Neural progenitor cell (in vitro differentiated cells): Measurements from ENCODE around the gene FBXL13. TPM values are rescaled to one million over a fixed set of nuclear protein-coding genes. Genes with fewer than 3 reads are reported as not detected.

Experiments used
- DNase-seq: peaks from one replicate; pipeline ENCODE4 v3.0.0-alpha.2; 2016; ENCODE audit warnings: low spot score
- H2AFZ ChIP-seq: fragments of 200-600 bp; sonication (generic); replicated peaks from 2 replicates; pipeline ENCODE4 v1.6.1; 2016; ENCODE audit warnings: antibody characterized with exemption
- H3F3A ChIP-seq: fragments of 200-600 bp; sonication (generic); 2 replicates; pipeline ENCODE4 v1.6.1; 2016; ENCODE audit warnings: antibody characterized with exemption, low read depth
- H3K27ac ChIP-seq: fragments of 200-600 bp; sonication (generic); 2 replicates; pipeline ENCODE4 v1.5.1; 2016; ENCODE audit warnings: mild to moderate bottlenecking
- H3K27me3 ChIP-seq: fragments of 200-600 bp; sonication (generic); 2 replicates; pipeline ENCODE4 v1.6.1; 2016; ENCODE audit warnings: mild to moderate bottlenecking, moderate library complexity
- H3K36me3 ChIP-seq: fragments of 200-600 bp; sonication (generic); 2 replicates; pipeline ENCODE4 v1.5.1; 2016
- H3K4me1 ChIP-seq: fragments of 200-600 bp; sonication (generic); 2 replicates; pipeline ENCODE4 v1.6.1; 2016; ENCODE audit warnings: mixed run types
- H3K4me2 ChIP-seq: fragments of 200-600 bp; sonication (generic); 2 replicates; pipeline ENCODE4 v1.6.1; 2016
- H3K4me3 ChIP-seq: fragments of 200-600 bp; sonication (generic); 2 replicates; pipeline ENCODE4 v1.5.1; 2016
- H3K79me2 ChIP-seq: fragments of 200-600 bp; sonication (generic); 2 replicates; pipeline ENCODE4 v1.6.1; 2016; ENCODE audit warnings: low read depth
- H3K9ac ChIP-seq: fragments of 200-600 bp; sonication (generic); 2 replicates; pipeline ENCODE4 v1.6.1; 2016
- H3K9me3 ChIP-seq: fragments of 200-600 bp; sonication (generic); 2 replicates; pipeline ENCODE4 v1.5.1; 2016; ENCODE audit warnings: low read depth
- H4K20me1 ChIP-seq: fragments of 200-600 bp; sonication (generic); 2 replicates; pipeline ENCODE4 v1.6.1; 2016; ENCODE audit warnings: low read depth
- H3K27ac Mint-ChIP-seq: 3 replicates; pipeline ENCODE4 v1.8.0; 2021; ENCODE audit warnings: mixed read lengths
- H3K27me3 Mint-ChIP-seq: 2 replicates; pipeline ENCODE4 v1.8.0; 2022; ENCODE audit warnings: low read depth, mild to moderate bottlenecking, inconsistent platforms, moderate library complexity, mixed read lengths; ENCODE audit not compliant: insufficient read depth
- H3K36me3 Mint-ChIP-seq: 3 replicates; pipeline ENCODE4 v1.8.0; 2021; ENCODE audit warnings: mixed read lengths
- H3K4me1 Mint-ChIP-seq: 3 replicates; pipeline ENCODE4 v1.8.0; 2021; ENCODE audit warnings: mixed read lengths
- H3K4me3 Mint-ChIP-seq: 3 replicates; pipeline ENCODE4 v1.8.0; 2021; ENCODE audit warnings: mild to moderate bottlenecking, moderate library complexity, mixed read lengths
- H3K9me3 Mint-ChIP-seq: 3 replicates; pipeline ENCODE4 v1.8.0; 2020; ENCODE audit warnings: mixed read lengths
- EZH2 ChIP-seq: fragments of 200-600 bp; sonication (generic); IDR thresholded peaks from 2 replicates; pipeline ENCODE4 v1.6.1; 2017; ENCODE audit warnings: antibody characterized with exemption, mild to moderate bottlenecking, moderate library complexity
- EZH2phosphoT487 ChIP-seq: fragments of 200-600 bp; sonication (generic); IDR thresholded peaks from 2 replicates; pipeline ENCODE4 v1.6.1; 2017; ENCODE audit warnings: antibody characterized with exemption
- total RNA-seq: library from RNA; depleted of rRNA; stranded (reverse); fragments of >200 nt; gene quantifications from 2 replicates; pipeline ENCODE4 v1.2.3, GENCODE V29; 2015; ENCODE audit warnings: low replicate concordance
- TF ChIP-seq, protein P1 (sequence below): fragments of 200-600 bp; sonication (generic); IDR thresholded peaks from 2 replicates; pipeline ENCODE4 v1.5.1; 2017; ENCODE audit warnings: antibody characterized with exemption, mild to moderate bottlenecking

FBXL13 gene
- total RNA-seq, 1 donor from 2014 or later: 8.2 TPM

GRCh38 chr7:102873470-102874165 is 201.0 kb downstream of the FBXL13 start:
- no peak overlapping the region for H3K9ac ChIP-seq
- no peak overlapping the region for H3K4me3 ChIP-seq
- DNase-seq: no peak
- no peaks in the 10 kb centered on the region for H3K36me3 ChIP-seq
- H3K27me3 ChIP-seq: no peaks in the 10 kb centered on the region
- Mint-ChIP-seq H3K27ac (no peak overlapping the region), H3K4me3 (no peak overlapping the region), H3K36me3 (no peaks in the 10 kb centered on the region), H3K27me3 (no peaks in the 10 kb centered on the region), H3K9me3 (no peaks in the 10 kb centered on the region), H3K4me1 (no peaks in the 10 kb centered on the region)
- TF ChIP-seq, protein P1, sequence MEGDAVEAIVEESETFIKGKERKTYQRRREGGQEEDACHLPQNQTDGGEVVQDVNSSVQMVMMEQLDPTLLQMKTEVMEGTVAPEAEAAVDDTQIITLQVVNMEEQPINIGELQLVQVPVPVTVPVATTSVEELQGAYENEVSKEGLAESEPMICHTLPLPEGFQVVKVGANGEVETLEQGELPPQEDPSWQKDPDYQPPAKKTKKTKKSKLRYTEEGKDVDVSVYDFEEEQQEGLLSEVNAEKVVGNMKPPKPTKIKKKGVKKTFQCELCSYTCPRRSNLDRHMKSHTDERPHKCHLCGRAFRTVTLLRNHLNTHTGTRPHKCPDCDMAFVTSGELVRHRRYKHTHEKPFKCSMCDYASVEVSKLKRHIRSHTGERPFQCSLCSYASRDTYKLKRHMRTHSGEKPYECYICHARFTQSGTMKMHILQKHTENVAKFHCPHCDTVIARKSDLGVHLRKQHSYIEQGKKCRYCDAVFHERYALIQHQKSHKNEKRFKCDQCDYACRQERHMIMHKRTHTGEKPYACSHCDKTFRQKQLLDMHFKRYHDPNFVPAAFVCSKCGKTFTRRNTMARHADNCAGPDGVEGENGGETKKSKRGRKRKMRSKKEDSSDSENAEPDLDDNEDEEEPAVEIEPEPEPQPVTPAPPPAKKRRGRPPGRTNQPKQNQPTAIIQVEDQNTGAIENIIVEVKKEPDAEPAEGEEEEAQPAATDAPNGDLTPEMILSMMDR: no peak
- TF ChIP-seq EZH2: no peak
- TF ChIP-seq EZH2phosphoT487: no peak
- no peaks in the 10 kb centered on the region for H3K4me1 ChIP-seq
- no peaks in the 10 kb centered on the region for H3K9me3 ChIP-seq
- no peaks in the 10 kb centered on the region for H3K79me2 ChIP-seq
- H2AFZ ChIP-seq: no peak overlapping the region
- H3F3A ChIP-seq: no peaks in the 10 kb centered on the region
- no peak overlapping the region for H3K27ac ChIP-seq
- no peak overlapping the region for H3K4me2 ChIP-seq
- no peaks in the 10 kb centered on the region for H4K20me1 ChIP-seq

DNA sequence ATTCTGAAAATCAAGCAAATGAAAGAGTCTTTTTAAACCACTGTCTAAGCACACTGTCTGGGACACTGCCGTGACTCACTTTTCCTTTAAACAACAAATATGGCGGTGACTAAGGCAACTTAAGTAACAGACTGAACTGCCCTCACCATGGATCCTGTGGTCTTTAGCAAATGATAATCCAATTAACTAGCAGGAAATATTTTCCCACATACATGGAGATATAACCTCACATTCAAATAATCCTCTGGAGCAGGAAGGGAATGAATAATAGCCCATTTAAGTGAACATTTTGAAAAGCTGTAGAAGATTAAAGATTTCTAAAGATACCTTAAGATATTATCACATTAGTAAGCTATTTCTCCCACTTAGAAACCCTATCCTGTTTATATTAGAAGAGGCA is 202.1 kb downstream of the FBXL13 start:
- Mint-ChIP-seq H3K4me3 (no peak overlapping the region), H3K27me3 (no peaks in the 10 kb centered on the region), H3K4me1 (no peaks in the 10 kb centered on the region), H3K27ac (no peak overlapping the region), H3K9me3 (no peaks in the 10 kb centered on the region), H3K36me3 (no peaks in the 10 kb centered on the region)
- Histone ChIP-seq H3K9ac (no peak overlapping the region), H3K36me3 (no peaks in the 10 kb centered on the region), H3F3A (no peaks in the 10 kb centered on the region), H3K27ac (no peak overlapping the region), H3K27me3 (no peaks in the 10 kb centered on the region), H3K4me2 (no peak overlapping the region), H4K20me1 (no peaks in the 10 kb centered on the region), H3K79me2 (no peaks in the 10 kb centered on the region), H3K9me3 (no peaks in the 10 kb centered on the region), H3K4me1 (no peaks in the 10 kb centered on the region), H2AFZ (no peak overlapping the region), H3K4me3 (no peak overlapping the region)
- no peak for DNase-seq
- TF ChIP-seq, protein P1: no peak
- TF ChIP-seq EZH2phosphoT487 (no peak), EZH2 (no peak)

DNA sequence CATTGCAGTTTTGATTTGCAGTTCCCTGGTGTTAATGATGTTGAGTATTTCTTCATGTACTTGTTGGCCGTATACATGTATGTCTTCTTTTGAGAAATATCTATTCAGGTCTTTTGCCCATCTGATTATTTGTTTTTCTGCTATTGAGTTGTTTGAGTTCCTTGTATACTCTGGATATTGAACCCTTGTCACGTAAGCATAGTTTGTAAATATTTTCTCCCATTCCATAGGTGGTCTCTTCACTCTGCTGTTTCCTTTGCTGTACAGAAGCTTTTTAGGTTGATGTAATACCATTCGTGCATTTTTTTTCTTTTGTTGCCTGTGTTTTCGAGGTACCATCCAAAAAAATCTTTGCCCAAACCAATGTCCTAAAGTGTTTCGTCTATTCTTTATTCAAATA is 205.4 kb downstream of the FBXL13 start:
- Mint-ChIP-seq H3K9me3 (no peaks in the 10 kb centered on the region), H3K4me3 (no peak overlapping the region), H3K27ac (no peak overlapping the region), H3K27me3 (no peaks in the 10 kb centered on the region), H3K36me3 (no peaks in the 10 kb centered on the region), H3K4me1 (no peaks in the 10 kb centered on the region)
- Histone ChIP-seq H3K4me2 (no peak overlapping the region), H3K79me2 (no peaks in the 10 kb centered on the region), H3K4me3 (no peak overlapping the region), H2AFZ (no peak overlapping the region), H4K20me1 (no peaks in the 10 kb centered on the region), H3K4me1 (no peaks in the 10 kb centered on the region), H3K36me3 (no peaks in the 10 kb centered on the region), H3F3A (no peaks in the 10 kb centered on the region), H3K9me3 (no peaks in the 10 kb centered on the region), H3K27me3 (no peaks in the 10 kb centered on the region), H3K27ac (no peak overlapping the region), H3K9ac (no peak overlapping the region)
- DNase-seq: no peak
- TF ChIP-seq EZH2: no peak
- TF ChIP-seq EZH2phosphoT487: no peak
- TF ChIP-seq, protein P1: no peak
